ENCODE measurements around the gene CCR7.

CCR7 gene

GRCh38 chr17:40532520-40533253, 32.6 kb downstream of the CCR7 start:
- no peak for DNase-seq

- DNase-seq, result peak; percentile 78
Measured at GRCh38 chr17:40531051-40531991, 34.0 kb downstream of the CCR7 start.

- no peak for DNase-seq
Measured at GRCh38 chr17:40530531-40530994, 34.7 kb downstream of the CCR7 start.

GRCh38 chr17:40529991-40530390, 35.3 kb downstream of the CCR7 start:
- DNase-seq, result no peak

- DNase-seq, result no peak
Measured at GRCh38 chr17:40528692-40529417, 36.4 kb downstream of the CCR7 start.

GRCh38 chr17:40526668-40527067, 38.6 kb downstream of the CCR7 start:
- DNase-seq, result no peak

- no peak for DNase-seq
Measured at GRCh38 chr17:40525294-40525693, 40.0 kb downstream of the CCR7 start.

- no peak for DNase-seq
Measured at GRCh38 chr17:40524243-40524965, 40.9 kb downstream of the CCR7 start.

GRCh38 chr17:40522961-40523310, 42.3 kb downstream of the CCR7 start:
- DNase-seq, result no peak

- no peak for DNase-seq
Measured at GRCh38 chr17:40522250-40522960, 42.9 kb downstream of the CCR7 start.

GRCh38 chr17:40520991-40521453, 44.2 kb downstream of the CCR7 start:
- no peak for DNase-seq

GRCh38 chr17:40519089-40519775, 46.0 kb downstream of the CCR7 start:
- DNase-seq, result no peak

GRCh38 chr17:40518401-40519088, 46.7 kb downstream of the CCR7 start:
- no peak for DNase-seq

- DNase-seq, result no peak
Measured at GRCh38 chr17:40517981-40518380, 47.3 kb downstream of the CCR7 start.

- DNase-seq, result no peak
Measured at GRCh38 chr17:40517286-40517662, 48.0 kb downstream of the CCR7 start.

- DNase-seq, result peak; percentile 49
Measured at GRCh38 chr17:40516581-40517285, 48.5 kb downstream of the CCR7 start.

GRCh38 chr17:40515491-40516041, 49.7 kb downstream of the CCR7 start:
- peak; percentile 16 for DNase-seq

GRCh38 chr17:40515011-40515410, 50.3 kb downstream of the CCR7 start:
- DNase-seq, result no peak

Measured in activated T-cell treated with anti-CD3 and anti-CD28 coated beads for 4 hours (primary cell).